H1 (cell line): Measurements from ENCODE around the gene CNIH1. TPM values are rescaled to one million over a fixed set of nuclear protein-coding genes. Genes with fewer than 3 reads are reported as not detected.

Source experiments
- BRCA1 ChIP-seq: IDR thresholded peaks from 2 replicates; pipeline ENCODE4 v1.6.1; 2012; ENCODE audit warnings: low read depth, low read length, improper control_type of control experiment
- CHD7 ChIP-seq: fragments of 300-600 bp; sonication (generic); IDR thresholded peaks from 2 replicates; pipeline ENCODE4 v1.7.1; 2012; ENCODE audit warnings: low read length, moderate library complexity, mild to moderate bottlenecking, inconsistent platforms; ENCODE audit not compliant: insufficient replicate concordance
- CTBP2 ChIP-seq: IDR thresholded peaks from 2 replicates; pipeline ENCODE4 v1.7.0; 2011; ENCODE audit warnings: borderline replicate concordance, mild to moderate bottlenecking, moderate library complexity, mixed read lengths, low read length; ENCODE audit not compliant: insufficient read depth, insufficient read length
- RXRA ChIP-seq: IDR thresholded peaks from 2 replicates; pipeline ENCODE4 v1.6.1; 2011; ENCODE audit warnings: low read depth, mild to moderate bottlenecking, low read length, moderate library complexity; ENCODE audit not compliant: insufficient read depth
- polyA plus RNA-seq, 7 experiments: library from polyadenylated mRNA; depleted of rRNA in 3 of 7; stranded (reverse) in 5 of 7; unstranded in 2 of 7; fragments of >200 nt in 5 of 7; fragments of 200-250 nt in 2 of 7; gene quantifications; 1 replicate in 5 of 7; 2 replicates in 1 of 7; 4 replicates in 1 of 7; pipeline versions ENCODE4 v1.2.1 to v1.2.3, GENCODE V29; 2011 to 2013; ENCODE audit warnings: missing spikeins in 2 of 7, mixed read lengths in 2 of 7
- total RNA-seq: library from RNA; stranded (reverse); fragmentation: NEBNext Ultra II Directional; extraction: Animal tissue kit (Norgen Biotek cat#: 25700); gene quantifications from 2 replicates; pipeline ENCODE4 v1.2.1, GENCODE V29; 2021
- TF ChIP-seq, protein P1 (sequence below): IDR thresholded peaks from 2 replicates; pipeline ENCODE4 v1.6.1; 2012; ENCODE audit warnings: low read length, inconsistent platforms

CNIH1 gene
- total and polyA plus RNA-seq, 2 of the 8 experiments (the other 6 are each of a cell fraction or from before 2014, with no cell fraction given), result 119 to 333 TPM

DNA sequence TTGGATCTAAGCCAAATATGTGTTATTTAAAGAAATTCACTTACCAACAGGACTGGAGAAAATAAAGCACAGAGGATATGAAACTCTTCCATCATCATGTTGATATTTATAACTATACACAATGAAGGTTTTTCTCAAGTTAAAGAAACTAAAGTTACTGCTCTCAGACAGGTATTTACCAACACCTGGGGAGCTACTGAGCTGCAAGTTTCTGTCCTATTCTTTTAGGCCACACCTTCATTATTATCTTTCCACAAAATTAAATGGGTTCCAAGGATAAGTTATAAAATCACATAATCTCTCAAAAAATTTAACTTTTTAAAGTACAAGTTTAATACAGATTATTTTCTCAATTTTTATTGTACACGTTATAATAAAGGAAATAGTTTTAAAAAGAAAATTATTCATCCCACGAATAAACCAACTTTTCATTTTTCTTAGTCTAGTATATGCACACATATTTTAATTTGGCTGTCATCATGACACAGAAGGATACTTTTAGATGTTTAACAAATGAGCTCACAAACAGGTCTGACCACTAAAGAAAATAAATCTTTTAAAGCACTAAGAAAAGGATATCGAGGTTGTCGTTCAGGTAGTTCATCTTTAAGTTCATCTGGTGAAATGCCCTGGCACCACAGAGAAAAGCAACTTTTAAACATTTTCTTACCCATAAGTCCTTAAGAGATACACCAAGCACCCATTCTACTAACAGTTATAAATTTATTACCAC lies 39.8 kb upstream of the CNIH1 start (continued):
- no peak for TF ChIP-seq CHD7
- no peak for TF ChIP-seq RXRA
- TF ChIP-seq BRCA1, result no peak
- TF ChIP-seq, protein P1, sequence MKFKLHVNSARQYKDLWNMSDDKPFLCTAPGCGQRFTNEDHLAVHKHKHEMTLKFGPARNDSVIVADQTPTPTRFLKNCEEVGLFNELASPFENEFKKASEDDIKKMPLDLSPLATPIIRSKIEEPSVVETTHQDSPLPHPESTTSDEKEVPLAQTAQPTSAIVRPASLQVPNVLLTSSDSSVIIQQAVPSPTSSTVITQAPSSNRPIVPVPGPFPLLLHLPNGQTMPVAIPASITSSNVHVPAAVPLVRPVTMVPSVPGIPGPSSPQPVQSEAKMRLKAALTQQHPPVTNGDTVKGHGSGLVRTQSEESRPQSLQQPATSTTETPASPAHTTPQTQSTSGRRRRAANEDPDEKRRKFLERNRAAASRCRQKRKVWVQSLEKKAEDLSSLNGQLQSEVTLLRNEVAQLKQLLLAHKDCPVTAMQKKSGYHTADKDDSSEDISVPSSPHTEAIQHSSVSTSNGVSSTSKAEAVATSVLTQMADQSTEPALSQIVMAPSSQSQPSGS, result no peak
- no peak for TF ChIP-seq CTBP2
